CD4-positive, alpha-beta T cell treated with Interleukin-10 for 1 hour (primary cell): Measurements from ENCODE around the gene GNB5.

Source experiments
- DNase-seq: peaks from one replicate; pipeline ENCODE4 v3.0.0-alpha.2; 2020

GNB5 gene

GRCh38 chr15:52164631-52165265 is 26.4 kb downstream of the GNB5 start:
- DNase-seq = no peak

- peak; percentile 26 for DNase-seq
Measured at GRCh38 chr15:52163321-52164190, 27.6 kb downstream of the GNB5 start.

- DNase-seq = no peak
Measured at GRCh38 chr15:52162876-52163275, 28.3 kb downstream of the GNB5 start.

GRCh38 chr15:52162260-52162659 is 28.9 kb downstream of the GNB5 start:
- no peak for DNase-seq

DNA sequence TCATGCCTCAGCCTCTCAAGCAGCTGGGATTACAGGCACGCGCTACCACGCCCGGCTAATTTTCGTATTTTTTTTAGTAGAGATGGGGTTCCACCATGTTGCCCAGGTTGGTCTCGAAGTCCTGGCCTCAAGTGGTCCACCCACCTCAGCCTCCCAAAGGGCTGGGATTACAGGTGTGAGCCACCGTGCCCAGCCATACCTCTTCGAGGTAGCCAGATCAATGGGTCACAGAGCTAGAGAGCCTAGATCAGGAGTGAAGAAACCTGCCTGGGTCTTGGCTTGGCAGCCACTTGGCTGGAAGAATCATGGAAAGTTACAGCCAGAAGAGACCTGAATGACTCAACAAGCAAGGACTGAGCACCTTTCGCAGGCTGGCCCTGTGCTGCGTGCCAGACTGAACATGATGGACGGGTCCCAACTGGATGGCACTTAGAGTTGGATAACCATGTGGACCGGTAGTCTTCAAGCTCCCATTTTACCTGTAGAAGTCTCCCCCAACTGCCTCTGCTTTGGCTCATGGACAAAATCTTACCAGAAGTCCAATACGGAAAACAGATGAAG is 29.7 kb downstream of the GNB5 start:
- no peak for DNase-seq

GRCh38 chr15:52159645-52160044 is 31.5 kb downstream of the GNB5 start:
- no peak for DNase-seq

DNA sequence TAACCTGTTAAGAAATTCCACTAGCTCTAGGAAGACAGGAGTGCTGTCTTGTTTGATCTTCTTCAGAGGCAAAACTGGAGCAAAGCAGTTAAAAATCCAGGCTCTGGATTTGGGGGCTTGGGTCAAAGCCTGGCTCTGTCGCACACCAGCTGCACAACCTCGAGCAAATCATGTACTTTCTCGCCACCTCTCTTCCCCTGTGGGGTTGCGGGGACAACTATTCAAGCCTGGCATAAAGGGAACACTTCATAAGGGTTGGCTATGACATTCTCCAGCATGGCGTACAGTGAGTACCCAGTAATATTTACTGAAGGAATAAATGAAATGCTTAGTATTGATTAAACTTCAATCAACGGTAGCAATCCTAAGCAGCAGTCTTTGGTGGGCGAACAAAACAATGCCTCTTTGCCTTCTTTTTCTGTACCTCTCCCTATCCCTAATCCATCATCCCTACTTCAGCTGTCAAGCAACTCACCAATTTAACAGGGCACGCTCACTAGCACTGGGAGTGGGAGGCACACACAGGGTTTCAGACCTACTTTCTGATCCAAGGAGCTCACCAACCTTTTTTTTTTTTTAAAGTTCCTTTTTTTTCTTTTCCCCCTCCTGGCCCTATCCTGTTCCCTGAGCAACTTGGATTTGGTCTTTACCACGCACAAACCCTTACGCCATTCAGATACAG is 33.0 kb downstream of the GNB5 start:
- DNase-seq = no peak

DNA sequence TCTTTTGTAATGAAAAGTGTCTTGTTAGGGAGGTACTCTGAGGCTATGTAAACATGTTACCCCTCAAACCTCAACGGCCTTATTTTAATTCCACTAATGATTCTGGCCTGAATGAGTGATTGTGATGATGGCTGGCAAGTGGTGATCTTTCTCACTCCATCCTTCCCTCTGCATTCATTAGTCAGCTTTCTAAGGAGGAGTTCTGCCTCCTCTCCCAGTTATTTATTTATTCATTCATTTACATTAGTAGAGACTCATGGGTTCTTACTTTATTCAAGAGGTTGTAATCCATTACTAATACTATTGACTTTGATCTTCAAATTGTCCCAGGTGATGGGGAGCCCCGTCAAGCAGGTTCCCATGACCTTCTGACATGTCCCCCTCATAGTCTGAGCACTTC is 35.3 kb downstream of the GNB5 start:
- no peak for DNase-seq

GRCh38 chr15:52154896-52155865 is 36.0 kb downstream of the GNB5 start:
- no peak for DNase-seq

DNA sequence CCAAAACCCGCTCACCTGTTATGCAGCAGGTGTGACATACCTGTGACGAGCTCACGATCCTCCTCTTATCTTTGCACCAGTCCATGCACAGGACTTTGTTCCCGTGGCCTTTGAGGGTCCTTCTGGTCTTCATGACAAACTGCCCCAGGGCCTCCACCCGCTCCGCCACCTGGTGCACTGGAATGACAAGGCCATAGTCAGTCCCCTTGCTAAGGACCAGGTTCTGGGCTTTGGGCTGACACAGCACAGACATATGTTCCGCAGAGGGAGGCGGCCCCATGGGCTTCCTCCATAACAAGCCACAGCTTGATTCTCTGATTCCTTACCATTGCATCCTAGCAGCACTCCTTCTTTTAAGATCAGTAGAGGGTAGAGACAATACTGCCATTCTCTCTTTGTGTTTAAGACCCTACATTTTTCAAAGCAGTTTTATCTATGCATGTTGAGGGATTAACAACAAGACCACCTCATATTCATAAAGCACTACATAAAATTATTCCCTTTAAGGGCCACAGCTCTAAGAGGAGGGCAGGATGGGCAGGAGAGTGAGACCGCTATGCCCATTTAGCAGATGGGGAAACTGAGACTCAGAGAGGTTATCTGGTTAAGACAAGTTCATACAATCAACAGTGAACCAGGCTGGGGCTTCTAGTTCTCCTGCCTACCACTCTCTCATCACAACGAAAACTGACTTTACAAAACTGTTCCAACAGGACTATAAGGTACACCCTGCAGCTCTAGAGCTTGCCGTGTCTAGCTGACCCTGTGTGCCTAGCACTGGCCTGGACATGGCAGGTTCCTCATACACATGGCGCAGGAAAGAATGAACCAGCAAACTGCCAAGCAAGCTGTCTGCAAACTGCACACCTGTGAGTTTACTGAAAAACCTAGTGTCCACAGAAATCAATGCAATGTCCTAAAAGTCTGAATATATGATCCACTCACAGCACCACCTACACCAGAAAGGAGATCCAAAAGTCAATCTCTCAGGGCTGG is 37.0 kb downstream of the GNB5 start:
- no peak for DNase-seq

GRCh38 chr15:52151353-52151752 is 39.8 kb downstream of the GNB5 start:
- no peak for DNase-seq

DNA sequence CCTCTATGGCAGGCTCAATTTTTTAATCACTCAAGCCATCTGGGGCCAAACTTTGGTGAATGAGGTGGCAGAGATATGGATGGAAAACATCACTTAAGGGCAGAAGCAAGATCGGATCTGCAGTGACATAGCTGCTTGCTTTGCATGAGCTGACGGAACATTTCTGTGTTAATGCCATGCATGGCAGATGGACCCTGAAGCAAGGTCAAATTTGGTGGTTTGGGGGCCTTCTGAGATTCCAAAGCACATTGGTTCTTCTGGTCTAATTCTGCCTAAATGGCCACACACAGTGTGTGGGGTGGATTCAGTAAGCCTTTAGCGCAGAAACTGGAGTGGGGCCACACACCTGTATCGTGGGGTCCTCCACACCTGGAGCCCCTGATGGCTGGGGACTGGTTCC is 40.3 kb downstream of the GNB5 start:
- DNase-seq = no peak

DNA sequence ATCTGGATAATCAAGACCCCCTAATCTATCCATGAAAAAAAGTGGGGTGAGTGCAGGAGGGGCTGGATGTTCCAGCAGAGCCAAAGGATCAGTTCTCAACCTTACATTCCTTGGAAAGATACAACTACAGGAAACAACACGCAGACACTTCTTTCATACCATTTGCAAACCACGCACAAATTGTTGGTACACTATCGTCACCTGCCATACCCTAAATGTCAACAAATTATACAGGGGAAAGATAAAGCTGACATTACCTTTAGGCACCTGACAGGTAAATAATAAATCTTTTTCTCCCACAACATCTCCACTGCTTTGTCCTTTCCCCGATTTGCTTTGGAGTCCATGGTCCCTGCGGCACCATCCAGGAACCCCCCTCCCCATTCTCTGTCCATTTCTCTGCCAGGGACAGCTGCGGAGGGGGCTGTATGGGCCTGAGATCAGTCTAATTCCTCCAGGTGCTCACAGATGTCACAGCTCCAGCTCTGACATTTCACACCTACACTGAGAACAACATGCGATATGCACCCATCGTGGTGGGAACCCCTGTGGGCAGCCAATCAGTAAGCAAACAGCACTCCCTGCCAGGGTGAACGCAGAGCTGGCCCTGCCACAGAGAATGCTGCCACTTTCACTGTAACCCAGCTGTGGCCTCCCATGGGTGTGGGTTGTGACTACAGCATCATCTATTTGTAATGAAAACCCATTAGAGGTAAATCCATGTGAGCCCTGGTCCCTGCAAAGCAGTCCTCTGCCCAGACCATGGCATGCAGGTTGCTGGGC is 41.0 kb downstream of the GNB5 start:
- no peak for DNase-seq

GRCh38 chr15:52148403-52148802 is 42.8 kb downstream of the GNB5 start:
- DNase-seq = no peak

GRCh38 chr15:52146776-52147175 is 44.4 kb downstream of the GNB5 start:
- no peak for DNase-seq

DNA sequence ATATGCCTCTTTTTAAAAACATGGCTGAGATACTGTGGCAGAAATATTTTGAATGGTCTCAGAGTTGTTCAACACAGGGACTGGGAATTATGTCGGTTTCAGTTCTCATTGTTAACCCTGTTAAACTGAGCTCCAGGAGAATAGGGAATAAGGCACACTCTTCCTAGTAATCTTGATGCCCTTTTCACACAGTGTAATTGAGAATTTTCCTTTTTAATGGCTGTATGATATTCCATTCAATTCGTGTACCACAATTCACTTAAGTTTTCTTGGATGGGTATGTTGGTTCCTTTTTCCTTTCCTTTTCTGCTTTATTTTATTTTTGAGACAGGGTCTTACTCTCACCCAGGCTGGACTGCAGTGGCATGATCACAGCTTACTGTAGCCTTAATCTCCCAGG is 44.9 kb downstream of the GNB5 start:
- DNase-seq = no peak

DNA sequence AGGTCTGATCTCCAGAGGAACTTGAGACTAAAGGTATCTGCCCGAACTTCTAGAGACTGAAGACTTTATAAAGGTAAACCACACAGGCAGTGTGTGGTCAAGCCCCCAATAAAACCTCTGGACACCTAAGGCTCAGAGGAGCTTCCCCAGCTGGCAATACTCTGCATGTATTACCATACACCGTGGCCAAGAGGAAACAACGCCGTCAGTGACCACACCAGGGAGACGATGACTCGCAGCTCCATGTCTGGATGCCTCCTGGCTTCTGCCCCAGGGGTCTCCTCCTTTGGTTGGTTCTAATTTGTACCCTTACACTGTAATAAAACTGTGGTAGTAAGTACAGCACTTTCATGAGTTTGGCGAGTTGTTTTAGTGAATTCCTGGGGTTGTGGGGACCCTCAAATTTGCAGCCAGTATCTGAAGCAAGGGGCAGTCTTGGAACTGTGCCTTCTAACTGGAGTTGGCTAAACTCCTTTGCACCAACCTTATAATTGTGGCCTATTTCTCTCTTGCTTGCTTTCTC is 46.5 kb downstream of the GNB5 start:
- DNase-seq = no peak

GRCh38 chr15:52143873-52144272 is 47.3 kb downstream of the GNB5 start:
- no peak for DNase-seq

DNA sequence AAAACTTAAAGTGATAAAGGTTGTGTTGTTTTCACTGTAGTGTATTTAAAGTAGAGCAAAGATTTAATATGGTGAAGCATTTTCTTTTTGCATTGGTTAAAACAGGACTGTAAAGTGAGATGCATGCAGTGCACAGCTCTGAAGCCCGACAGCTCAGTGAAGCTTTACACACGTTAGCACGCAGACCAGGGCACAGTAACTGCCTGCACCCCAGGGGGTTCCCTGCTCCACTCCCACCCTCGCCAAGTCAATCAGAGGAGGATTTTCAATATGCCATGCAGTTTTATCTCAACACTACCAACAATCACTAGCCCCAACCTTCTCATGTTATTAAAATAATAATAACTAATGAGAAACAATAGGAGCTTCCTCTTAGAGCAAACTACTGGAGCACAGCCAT is 50.5 kb downstream of the GNB5 start:
- DNase-seq = no peak
